ENCODE measurements around the gene CLSTN2. TPM values are rescaled to one million over a fixed set of nuclear protein-coding genes. Genes with fewer than 3 reads are reported as not detected.

The CLSTN2 gene
- polyA plus RNA-seq, 3 donors, result not detected

DNA sequence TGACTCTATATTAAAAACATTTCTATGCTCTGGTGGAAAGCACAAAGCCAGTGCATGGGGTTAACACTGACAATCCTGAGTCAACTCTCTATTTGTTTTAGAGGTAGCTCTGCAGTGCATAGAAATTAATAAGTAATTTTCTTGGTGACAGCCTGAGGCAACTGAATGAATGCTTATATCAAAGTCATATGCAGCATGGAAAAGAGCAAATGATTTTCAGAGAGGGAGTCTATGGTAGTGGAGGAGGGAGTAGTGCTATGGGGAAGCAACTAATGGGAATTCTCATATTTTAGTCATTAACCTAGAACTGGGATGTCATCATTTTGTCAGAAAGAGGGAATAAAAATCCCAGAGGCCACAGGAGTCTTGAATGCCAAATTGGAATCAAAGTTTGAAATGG is 99.1 kb downstream of the CLSTN2 start:
- H3K27ac Mint-ChIP-seq, result no peak overlapping the region
- Histone ChIP-seq H3K36me3 (replicated peaks in 1 of 2; ENCODE audit: control insufficient read depth in 1 of 2, insufficient read depth in 2 of 2, low read length in 2 of 2) (no peaks in the 10 kb centered on the region), H3K27me3 (ENCODE audit: control insufficient read depth in 2 of 2, insufficient read depth in 2 of 2, low read length in 2 of 2) (no peaks in the 10 kb centered on the region), H3K4me3 (replicated peaks in 1 of 3; ENCODE audit: low read depth in 2 of 3, low read length in 3 of 3) (no peak overlapping the region), H3K9ac (ENCODE audit: insufficient read depth, low read length, poor library complexity, severe bottlenecking) (no peak overlapping the region), H4K20me1 (ENCODE audit: insufficient read depth, low read length) (no peaks in the 10 kb centered on the region), H3K4me1 (ENCODE audit: control insufficient read depth in 1 of 2, insufficient read depth in 2 of 2, low read length in 2 of 2) (no peaks in the 10 kb centered on the region), H3K4me2 (replicated peaks; ENCODE audit: extremely low read depth, low read length, poor library complexity, severe bottlenecking) (no peak overlapping the region), H3K79me2 (ENCODE audit: insufficient read depth, low read length) (no peaks in the 10 kb centered on the region), H3K27ac (ENCODE audit: low read depth in 1 of 2, low read length in 2 of 2) (no peak overlapping the region), H2AFZ (ENCODE audit: insufficient read depth, low read depth, low read length, poor library complexity, severe bottlenecking) (no peak overlapping the region), H3K9me3 (replicated peaks in 1 of 2; ENCODE audit: control insufficient read depth in 1 of 2, insufficient read depth in 1 of 2, low read length in 2 of 2) (no peaks in the 10 kb centered on the region)
- no peak overlapping the region for H3K4me3 Mint-ChIP-seq
- TF ChIP-seq CTCF (IDR thresholded peaks at IDR 0.05), result no peak
- no peak for DNase-seq
- H3K4me1 Mint-ChIP-seq, result no peaks in the 10 kb centered on the region
- H3K36me3 Mint-ChIP-seq, result no peaks in the 10 kb centered on the region
- H3K27me3 Mint-ChIP-seq (ENCODE audit: low read depth in 3 of 3), result peaks cover 0 to 8% (median 5%) of the 10 kb centered on the region in 3 donors
- H3K9me3 Mint-ChIP-seq, result no peaks in the 10 kb centered on the region
- intact Hi-C loops (cut with micrococcal nuclease), result no loop called here

DNA sequence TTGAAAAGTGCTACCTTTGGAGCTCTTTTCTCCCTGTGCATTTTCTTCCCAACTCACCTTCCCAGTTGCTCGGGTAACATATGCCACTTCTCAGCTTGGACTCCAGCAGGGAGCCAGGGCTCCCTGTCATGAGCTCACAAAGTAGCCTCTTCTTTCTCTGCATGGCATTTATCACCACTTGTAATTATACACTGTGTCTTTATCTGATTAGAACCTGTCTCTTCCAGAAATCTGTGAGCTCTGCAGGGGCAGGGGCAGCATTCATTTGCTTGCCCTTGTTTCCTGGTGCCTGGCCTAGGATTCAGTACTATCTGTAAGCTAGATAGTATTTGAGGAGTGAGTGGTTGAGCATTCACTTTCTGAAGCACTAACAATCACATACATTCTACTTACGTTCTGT is 100.9 kb downstream of the CLSTN2 start:
- Histone ChIP-seq H3K9ac (ENCODE audit: insufficient read depth, low read length, poor library complexity, severe bottlenecking) (no peak overlapping the region), H4K20me1 (ENCODE audit: insufficient read depth, low read length) (no peaks in the 10 kb centered on the region), H3K4me2 (replicated peaks; ENCODE audit: extremely low read depth, low read length, poor library complexity, severe bottlenecking) (no peak overlapping the region), H3K36me3 (replicated peaks in 1 of 2; ENCODE audit: control insufficient read depth in 1 of 2, insufficient read depth in 2 of 2, low read length in 2 of 2) (no peaks in the 10 kb centered on the region), H3K9me3 (replicated peaks in 1 of 2; ENCODE audit: control insufficient read depth in 1 of 2, insufficient read depth in 1 of 2, low read length in 2 of 2) (no peaks in the 10 kb centered on the region), H3K4me3 (replicated peaks in 1 of 3; ENCODE audit: low read depth in 2 of 3, low read length in 3 of 3) (no peak overlapping the region), H3K79me2 (ENCODE audit: insufficient read depth, low read length) (no peaks in the 10 kb centered on the region), H2AFZ (ENCODE audit: insufficient read depth, low read depth, low read length, poor library complexity, severe bottlenecking) (no peak overlapping the region), H3K4me1 (ENCODE audit: control insufficient read depth in 1 of 2, insufficient read depth in 2 of 2, low read length in 2 of 2) (no peaks in the 10 kb centered on the region), H3K27me3 (ENCODE audit: control insufficient read depth in 2 of 2, insufficient read depth in 2 of 2, low read length in 2 of 2) (no peaks in the 10 kb centered on the region), H3K27ac (ENCODE audit: low read depth in 1 of 2, low read length in 2 of 2) (no peak overlapping the region)
- Mint-ChIP-seq H3K27me3 (ENCODE audit: low read depth in 3 of 3) (peaks cover 0 to 9% (median 5%) of the 10 kb centered on the region in 3 donors), H3K9me3 (no peaks in the 10 kb centered on the region), H3K4me3 (no peak overlapping the region), H3K27ac (no peak overlapping the region), H3K4me1 (no peaks in the 10 kb centered on the region), H3K36me3 (no peaks in the 10 kb centered on the region)
- DNase-seq, result no peak
- TF ChIP-seq CTCF (IDR thresholded peaks at IDR 0.05), result no peak
- intact Hi-C loops (cut with micrococcal nuclease), result no loop called here
- WGBS (ENCODE audit: insufficient coverage), result 42% methylated on average over 1 of the region's 2 CpGs
